ENCODE measurements around the gene QDPR.
"Not testable (repeated sequence)": the region's sequence is repeated elsewhere in the genome, so short reads cannot be mapped to it uniquely, and the experiment has no call there.

Gene QDPR

DNA sequence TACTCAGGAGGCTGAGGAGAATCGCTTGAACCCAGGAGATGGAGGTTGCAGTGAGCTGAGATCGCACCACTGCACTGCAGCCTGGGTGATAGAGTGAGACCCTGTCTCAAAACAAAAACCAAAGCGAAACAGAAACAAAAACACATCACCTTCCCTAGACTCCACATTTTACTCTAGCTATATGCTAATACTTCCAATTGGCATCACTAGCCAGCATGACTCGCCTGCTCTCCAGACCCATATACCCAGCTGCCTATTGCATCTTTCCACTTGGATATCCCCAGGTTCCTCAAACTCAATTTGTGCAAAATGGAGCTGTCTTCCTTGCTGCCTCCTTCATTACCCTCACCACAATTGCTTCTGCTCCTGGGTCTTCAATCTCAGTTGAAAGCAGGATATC is 42.7 kb upstream of the QDPR start:
- TF ChIP-seq POLR2AphosphoS5 (IDR thresholded peaks at IDR 0.05; ENCODE audit: borderline replicate concordance, low read depth, low read length) (no peak), EZH2 (IDR thresholded peaks at IDR 0.05) (no peak), FOXP2 (optimal IDR thresholded peaks at IDR 0.05; ENCODE audit: control extremely low read depth, extremely low read length, insufficient read depth) (no peak)
- H3K27ac ChIP-seq = no peak overlapping the region
- H3K9ac ChIP-seq (ENCODE audit: insufficient read length) = no peak overlapping the region
- H3K9me3 ChIP-seq (ENCODE audit: low read depth, low read length) = no peaks in the 10 kb centered on the region
- no peak overlapping the region for H3K4me3 ChIP-seq
- H3K36me3 ChIP-seq (ENCODE audit: insufficient read depth, low read length) = no peaks in the 10 kb centered on the region
- DNase-seq (ENCODE audit: low read depth, low spot score) = no peak

DNA sequence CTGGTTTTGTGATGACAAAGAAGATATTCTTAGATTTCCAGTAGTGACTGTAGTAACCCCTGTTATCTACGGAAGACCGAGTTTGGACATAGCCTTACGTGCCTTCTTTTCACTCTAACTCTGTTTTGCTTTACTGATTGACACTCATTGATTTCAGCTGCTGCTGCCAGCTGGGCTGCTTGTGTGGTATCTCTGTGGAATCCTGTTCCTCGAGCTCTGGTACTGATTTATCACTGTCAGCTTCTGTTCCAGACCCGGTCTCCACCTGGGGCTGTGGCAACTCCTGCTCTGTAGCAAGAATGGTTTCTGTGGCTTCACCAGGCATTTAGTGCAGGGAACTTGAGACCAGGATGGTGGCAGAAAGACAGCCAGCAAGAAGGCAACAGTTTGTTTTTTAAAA is 40.5 kb upstream of the QDPR start:
- Histone ChIP-seq H3K36me3 (ENCODE audit: insufficient read depth, low read length) (no peaks in the 10 kb centered on the region), H3K27ac (no peak overlapping the region), H3K4me3 (no peak overlapping the region), H3K9ac (ENCODE audit: insufficient read length) (no peak overlapping the region), H3K9me3 (ENCODE audit: low read depth, low read length) (no peaks in the 10 kb centered on the region)
- TF ChIP-seq POLR2AphosphoS5 (IDR thresholded peaks at IDR 0.05; ENCODE audit: borderline replicate concordance, low read depth, low read length) (no peak), EZH2 (IDR thresholded peaks at IDR 0.05) (no peak), FOXP2 (optimal IDR thresholded peaks at IDR 0.05; ENCODE audit: control extremely low read depth, extremely low read length, insufficient read depth) (no peak)
- DNase-seq (ENCODE audit: low read depth, low spot score) = no peak

DNA sequence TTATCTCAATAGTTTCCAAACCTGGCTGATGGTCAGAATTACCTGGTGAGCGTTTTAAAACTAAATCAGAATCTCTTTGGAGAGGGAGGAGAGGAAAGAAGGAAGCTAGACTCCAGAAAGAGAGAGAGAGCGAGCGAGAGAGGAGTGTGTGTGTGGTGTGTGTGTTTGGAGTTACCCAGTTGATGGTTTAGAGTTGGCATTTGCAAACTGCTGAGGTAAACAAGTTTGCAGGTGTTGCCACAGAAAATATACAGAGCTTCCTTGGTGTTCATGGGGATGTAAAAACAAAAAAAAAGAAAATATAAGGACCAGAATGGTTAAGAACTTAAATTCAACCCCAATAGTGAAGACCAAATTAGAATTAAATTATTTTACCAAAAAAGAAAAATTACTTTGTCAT is 38.7 kb upstream of the QDPR start:
- DNase-seq (ENCODE audit: low read depth, low spot score) = no peak
- H3K4me3 ChIP-seq = no peak overlapping the region
- no peaks in the 10 kb centered on the region for H3K9me3 ChIP-seq (ENCODE audit: low read depth, low read length)
- no peak overlapping the region for H3K27ac ChIP-seq
- H3K36me3 ChIP-seq (ENCODE audit: insufficient read depth, low read length) = no peaks in the 10 kb centered on the region
- no peak overlapping the region for H3K9ac ChIP-seq (ENCODE audit: insufficient read length)
- no peak for TF ChIP-seq FOXP2 (optimal IDR thresholded peaks at IDR 0.05; ENCODE audit: control extremely low read depth, extremely low read length, insufficient read depth)

DNA sequence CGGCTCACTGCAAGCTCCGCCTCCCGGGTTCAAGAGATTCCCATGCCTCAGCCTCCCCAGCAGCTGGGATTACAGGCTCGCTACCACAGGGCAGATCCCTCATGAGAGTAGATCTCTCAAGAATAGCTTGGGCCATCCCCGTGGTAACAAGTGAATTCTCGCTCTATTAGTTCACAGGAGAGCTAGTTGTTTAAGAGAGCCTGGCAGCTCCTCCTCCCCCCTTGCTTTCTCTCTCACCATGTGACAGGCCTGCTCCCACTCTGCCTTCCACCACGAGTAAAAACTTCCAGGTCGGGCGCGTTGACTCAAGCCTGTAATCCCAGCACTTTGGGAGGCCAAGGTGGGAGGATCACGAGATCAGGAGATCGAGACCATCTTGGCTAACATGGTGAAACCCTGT is 34.8 kb upstream of the QDPR start:
- Histone ChIP-seq H3K27ac (no peak overlapping the region), H3K9me3 (ENCODE audit: low read depth, low read length) (no peaks in the 10 kb centered on the region), H3K36me3 (ENCODE audit: insufficient read depth, low read length) (no peaks in the 10 kb centered on the region), H3K4me3 (no peak overlapping the region), H3K9ac (ENCODE audit: insufficient read length) (no peak overlapping the region)
- DNase-seq (ENCODE audit: low read depth, low spot score) = no peak
- TF ChIP-seq FOXP2 (optimal IDR thresholded peaks at IDR 0.05; ENCODE audit: control extremely low read depth, extremely low read length, insufficient read depth) (no peak), POLR2AphosphoS5 (IDR thresholded peaks at IDR 0.05; ENCODE audit: borderline replicate concordance, low read depth, low read length) (no peak), EZH2 (IDR thresholded peaks at IDR 0.05) (no peak)

DNA sequence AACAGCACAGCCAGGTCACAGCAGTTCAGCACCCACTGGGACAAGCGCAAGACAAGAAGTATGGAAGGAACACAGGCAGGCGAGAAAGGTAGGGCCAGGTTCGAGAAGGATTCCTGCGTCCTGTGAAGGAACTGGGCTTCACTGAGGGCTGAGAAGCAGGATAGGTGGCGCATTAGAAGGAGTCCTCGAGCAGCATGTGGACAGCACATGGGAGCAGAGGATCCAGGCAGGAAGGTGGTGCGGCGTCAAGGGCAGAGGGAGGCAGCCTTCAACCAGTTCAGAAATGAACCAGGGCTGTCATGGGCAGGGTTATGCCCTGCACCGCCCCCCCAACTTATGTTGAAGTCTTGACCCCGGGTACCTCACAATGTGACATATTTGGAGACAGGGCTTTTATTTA is 34.3 kb upstream of the QDPR start:
- Histone ChIP-seq H3K9ac (ENCODE audit: insufficient read length) (no peak overlapping the region), H3K4me3 (no peak overlapping the region), H3K36me3 (ENCODE audit: insufficient read depth, low read length) (no peaks in the 10 kb centered on the region), H3K9me3 (ENCODE audit: low read depth, low read length) (no peaks in the 10 kb centered on the region), H3K27ac (no peak overlapping the region)
- DNase-seq (ENCODE audit: low read depth, low spot score) = no peak
- TF ChIP-seq EZH2 (IDR thresholded peaks at IDR 0.05) (no peak), FOXP2 (optimal IDR thresholded peaks at IDR 0.05; ENCODE audit: control extremely low read depth, extremely low read length, insufficient read depth) (no peak), POLR2AphosphoS5 (IDR thresholded peaks at IDR 0.05; ENCODE audit: borderline replicate concordance, low read depth, low read length) (no peak)

DNA sequence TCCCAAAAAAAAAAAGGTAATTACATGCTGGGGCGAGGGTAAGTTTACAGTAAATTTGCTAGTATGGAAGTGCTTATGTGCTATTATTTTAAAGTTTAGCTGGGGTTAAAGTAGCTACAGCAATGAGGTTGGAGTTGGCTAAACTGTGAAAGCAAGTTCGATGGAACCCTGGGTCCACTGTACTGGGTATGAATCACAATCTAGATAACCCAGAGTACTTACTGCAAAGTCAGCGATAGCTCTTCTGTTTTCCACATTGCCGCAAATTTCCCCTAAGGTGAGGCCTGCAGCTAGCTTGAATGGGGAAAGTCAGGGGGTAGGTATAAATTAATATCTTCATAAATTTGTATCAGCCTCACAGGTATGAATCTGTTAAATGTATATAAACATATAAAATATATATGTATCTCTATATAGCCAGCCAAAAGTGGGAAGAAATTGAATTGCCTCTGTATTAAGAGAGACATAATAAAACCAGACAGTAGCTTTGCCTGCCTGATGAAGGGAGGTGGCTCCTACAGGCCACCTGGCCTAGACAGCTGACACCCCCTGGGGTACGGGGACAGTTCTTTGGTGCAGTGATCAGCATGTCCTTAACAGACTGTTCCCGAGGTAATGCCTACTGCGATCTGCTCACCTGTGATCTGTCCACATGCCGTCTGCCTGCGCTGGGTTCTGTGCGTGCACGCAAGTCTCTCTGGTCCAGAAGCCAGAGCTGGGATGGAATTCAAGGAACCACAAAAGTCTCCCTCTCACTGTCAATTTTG is 33.7 kb upstream of the QDPR start:
- no peak for TF ChIP-seq FOXP2 (optimal IDR thresholded peaks at IDR 0.05; ENCODE audit: control extremely low read depth, extremely low read length, insufficient read depth)
- no peak for TF ChIP-seq POLR2AphosphoS5 (IDR thresholded peaks at IDR 0.05; ENCODE audit: borderline replicate concordance, low read depth, low read length)
- TF ChIP-seq EZH2 (IDR thresholded peaks at IDR 0.05) = no peak
- H3K27ac ChIP-seq = no peak overlapping the region
- no peak overlapping the region for H3K4me3 ChIP-seq
- no peak overlapping the region for H3K9ac ChIP-seq (ENCODE audit: insufficient read length)
- H3K36me3 ChIP-seq (ENCODE audit: insufficient read depth, low read length) = no peaks in the 10 kb centered on the region
- no peak for DNase-seq (ENCODE audit: low read depth, low spot score)
- H3K9me3 ChIP-seq (ENCODE audit: low read depth, low read length) = no peaks in the 10 kb centered on the region

DNA sequence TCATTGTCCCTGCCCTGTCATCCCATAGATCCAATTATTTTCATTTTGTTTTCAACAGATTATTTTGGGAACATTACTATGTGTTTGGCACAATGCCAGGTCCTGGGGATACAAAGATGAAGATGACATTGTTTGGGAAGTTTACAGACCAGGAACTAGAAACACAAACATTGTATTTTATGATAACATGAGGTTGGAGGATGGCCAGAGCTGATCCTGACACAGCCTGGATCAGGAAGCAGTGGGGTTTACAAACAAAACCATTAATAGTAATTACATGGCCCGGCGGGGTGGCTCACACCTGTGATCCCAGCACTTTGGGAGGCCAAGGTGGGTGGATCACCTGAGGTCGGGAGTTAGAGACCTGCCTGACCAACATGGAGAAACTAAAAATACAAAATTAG is 32.9 kb upstream of the QDPR start:
- no peak overlapping the region for H3K9ac ChIP-seq (ENCODE audit: insufficient read length)
- H3K36me3 ChIP-seq (ENCODE audit: insufficient read depth, low read length) = no peaks in the 10 kb centered on the region
- H3K4me3 ChIP-seq = no peak overlapping the region
- H3K27ac ChIP-seq = no peak overlapping the region
- H3K9me3 ChIP-seq (ENCODE audit: low read depth, low read length) = no peaks in the 10 kb centered on the region
- DNase-seq (ENCODE audit: low read depth, low spot score) = no peak
- TF ChIP-seq FOXP2 (optimal IDR thresholded peaks at IDR 0.05; ENCODE audit: control extremely low read depth, extremely low read length, insufficient read depth) = no peak
- TF ChIP-seq POLR2AphosphoS5 (IDR thresholded peaks at IDR 0.05; ENCODE audit: borderline replicate concordance, low read depth, low read length) = no peak
- TF ChIP-seq EZH2 (IDR thresholded peaks at IDR 0.05) = no peak

DNA sequence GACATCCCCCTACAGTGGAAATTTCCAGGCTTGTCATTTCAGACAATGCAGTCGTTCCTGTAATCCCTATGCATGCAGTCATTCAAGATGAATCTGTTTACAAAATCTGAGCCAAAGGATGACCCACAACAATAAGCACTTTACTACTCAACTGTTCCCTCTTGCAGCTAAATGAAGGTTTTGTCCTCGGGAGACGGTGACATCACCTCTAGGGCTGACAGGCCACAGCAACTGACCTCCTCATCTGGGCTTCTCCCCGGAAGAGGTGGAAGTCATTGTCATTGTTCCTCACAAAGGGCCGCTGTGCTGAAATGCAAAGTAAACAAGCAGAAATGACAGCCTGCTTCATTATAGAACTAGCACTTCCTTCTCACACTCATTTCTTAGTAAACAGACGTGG is 32.3 kb upstream of the QDPR start:
- H3K9me3 ChIP-seq (ENCODE audit: low read depth, low read length) = no peaks in the 10 kb centered on the region
- DNase-seq (ENCODE audit: low read depth, low spot score) = no peak
- H3K4me3 ChIP-seq = no peak overlapping the region
- no peak overlapping the region for H3K27ac ChIP-seq
- H3K36me3 ChIP-seq (ENCODE audit: insufficient read depth, low read length) = no peaks in the 10 kb centered on the region
- no peak overlapping the region for H3K9ac ChIP-seq (ENCODE audit: insufficient read length)
- TF ChIP-seq EZH2 (IDR thresholded peaks at IDR 0.05) = no peak
- no peak for TF ChIP-seq POLR2AphosphoS5 (IDR thresholded peaks at IDR 0.05; ENCODE audit: borderline replicate concordance, low read depth, low read length)

DNA sequence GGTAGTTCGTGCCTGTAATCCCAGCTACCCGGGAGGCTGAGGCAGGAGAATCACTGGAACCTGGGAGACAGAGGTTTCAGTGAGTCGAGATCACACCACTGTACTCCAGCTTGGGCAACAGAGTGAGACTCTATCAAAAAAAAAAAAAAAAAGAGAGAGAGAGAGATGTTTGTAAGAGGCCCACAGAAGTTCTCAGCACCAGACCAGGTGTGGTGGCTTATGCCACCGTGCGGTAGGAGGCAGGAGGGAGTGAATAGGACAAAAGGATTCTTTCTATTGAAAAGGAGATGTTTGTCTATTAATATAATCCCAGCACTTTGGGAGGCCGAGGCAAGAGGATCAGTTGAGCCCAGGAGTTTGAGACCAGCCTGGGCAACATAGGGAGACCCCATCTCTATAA is 25.2 kb upstream of the QDPR start:
- not testable (repeated sequence) for H3K36me3 ChIP-seq (ENCODE audit: insufficient read depth, low read length); H3K9ac ChIP-seq (ENCODE audit: insufficient read length); H3K27ac ChIP-seq; H3K4me3 ChIP-seq; H3K9me3 ChIP-seq (ENCODE audit: low read depth, low read length); DNase-seq (ENCODE audit: low read depth, low spot score)

All from SK-N-MC (cell line).